NCI-H2196 treated with DMSO at 0.1 percent for 48 hours (cell line): ENCODE measurements around the gene PPP4R4.

Source experiments
- DNase-seq: peaks from one replicate; lab custom pipeline; 2025; ENCODE audit not compliant: unreplicated experiment; lab: John Stamatoyannopoulos, UW

The PPP4R4 gene

GRCh38 chr14:94304243-94304642 is 130.1 kb downstream of the PPP4R4 start:
- no peak for DNase-seq

- no peak for DNase-seq
Observed at GRCh38 chr14:94305620-94306019, 131.5 kb downstream of the PPP4R4 start.

GRCh38 chr14:94306047-94306978 is 132.2 kb downstream of the PPP4R4 start:
- DNase-seq: no peak

- no peak for DNase-seq
Observed at GRCh38 chr14:94307410-94307992, 133.4 kb downstream of the PPP4R4 start.

- no peak for DNase-seq
Observed at GRCh38 chr14:94309721-94310120, 135.6 kb downstream of the PPP4R4 start.

GRCh38 chr14:94310248-94310647 is 136.1 kb downstream of the PPP4R4 start:
- no peak for DNase-seq

GRCh38 chr14:94312481-94313246 is 138.5 kb downstream of the PPP4R4 start:
- no peak for DNase-seq

- no peak for DNase-seq
Observed at GRCh38 chr14:94313991-94314655, 140.0 kb downstream of the PPP4R4 start.

- DNase-seq: no peak
Observed at GRCh38 chr14:94314890-94315289, 140.8 kb downstream of the PPP4R4 start.

GRCh38 chr14:94316692-94317091 is 142.6 kb downstream of the PPP4R4 start:
- no peak for DNase-seq

GRCh38 chr14:94317259-94317658 is 143.1 kb downstream of the PPP4R4 start:
- no peak for DNase-seq

GRCh38 chr14:94320243-94320642 is 146.1 kb downstream of the PPP4R4 start:
- DNase-seq: no peak

GRCh38 chr14:94321421-94322271 is 147.5 kb downstream of the PPP4R4 start:
- no peak for DNase-seq

GRCh38 chr14:94322648-94323570 is 148.8 kb downstream of the PPP4R4 start, which contains the start of gene SERPINA6:
TSS of gene SERPINA6 (minus strand) at chr14:94323336. CDS start at chr14:94314648, 8,688 bp downstream.
- no peak for DNase-seq

- DNase-seq: no peak
Observed at GRCh38 chr14:94328196-94328595, 154.1 kb downstream of the PPP4R4 start.
